ENCODE results near the gene ADGRF4.

- TF ChIP-seq EP300 (IDR thresholded peaks at IDR 0.05), result no peak
- TF ChIP-seq CTCF (IDR thresholded peaks at IDR 0.05), result no peak
- no peak for TF ChIP-seq POLR2A (IDR thresholded peaks at IDR 0.05)
Observed at GRCh38 chr6:47700053-47700452, 1.7 kb downstream of the ADGRF4 start.
